ENCODE measurements around the gene JAM3.

JAM3 gene

DNA sequence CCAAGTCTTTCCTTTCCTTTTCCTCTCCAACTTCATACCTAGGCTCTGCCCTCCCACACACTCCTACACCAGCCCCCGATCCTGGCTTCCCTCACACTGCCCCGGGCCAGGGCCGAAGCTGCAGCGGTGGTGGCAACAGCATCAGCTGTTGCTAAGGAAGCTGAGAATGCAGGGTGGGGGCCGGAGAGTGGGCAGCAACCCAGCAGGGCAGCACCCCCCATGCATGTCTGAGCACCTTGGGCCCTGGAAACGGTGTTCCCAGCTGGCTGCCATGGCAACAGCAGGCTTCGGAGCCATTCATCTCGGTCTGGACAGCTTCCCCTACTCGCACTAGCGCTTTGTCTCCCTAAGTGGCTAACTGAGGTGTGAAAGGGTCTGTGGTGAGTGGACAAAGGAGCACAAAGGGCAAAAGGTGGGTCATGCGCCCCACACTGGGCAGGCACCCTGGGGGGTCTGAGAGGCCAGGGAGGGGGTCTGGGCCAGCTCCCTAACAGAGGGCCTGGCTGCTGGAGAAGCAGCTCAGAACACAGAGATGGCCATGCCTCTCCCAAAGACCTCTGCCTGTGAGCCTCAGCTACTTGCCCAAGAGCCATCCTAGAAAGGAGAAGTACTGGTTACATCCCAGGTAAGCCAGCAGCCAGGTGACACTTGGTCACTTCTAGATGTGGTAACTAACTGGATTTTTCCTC lies 42.1 kb upstream of the JAM3 start:
- TF ChIP-seq YY1 (IDR thresholded peaks at IDR 0.05; ENCODE audit: insufficient read depth, insufficient read length) (no peak), SUZ12 (IDR thresholded peaks at IDR 0.05; ENCODE audit: extremely low read depth, insufficient read depth, insufficient read length) (no peak), ZNF274 (IDR thresholded peaks at IDR 0.05; ENCODE audit: low read depth, low read length) (no peak)
- Histone ChIP-seq H3K4me1 (ENCODE audit: insufficient read depth, insufficient read length) (peaks cover 8% of the 10 kb centered on the region), H3K27me3 (ENCODE audit: insufficient read depth, insufficient read length) (peaks cover 58% of the 10 kb centered on the region), H3K9ac (ENCODE audit: insufficient read length, low read depth) (no peak overlapping the region), H3K9me3 (ENCODE audit: insufficient read depth, low read length) (no peaks in the 10 kb centered on the region), H3K36me3 (ENCODE audit: insufficient read depth, insufficient read length, low read length) (no peaks in the 10 kb centered on the region), H3K4me3 (ENCODE audit: insufficient read length, low read depth) (no peak overlapping the region)
- DNase-seq (ENCODE audit: low read depth, low spot score), result peak; percentile 42

DNA sequence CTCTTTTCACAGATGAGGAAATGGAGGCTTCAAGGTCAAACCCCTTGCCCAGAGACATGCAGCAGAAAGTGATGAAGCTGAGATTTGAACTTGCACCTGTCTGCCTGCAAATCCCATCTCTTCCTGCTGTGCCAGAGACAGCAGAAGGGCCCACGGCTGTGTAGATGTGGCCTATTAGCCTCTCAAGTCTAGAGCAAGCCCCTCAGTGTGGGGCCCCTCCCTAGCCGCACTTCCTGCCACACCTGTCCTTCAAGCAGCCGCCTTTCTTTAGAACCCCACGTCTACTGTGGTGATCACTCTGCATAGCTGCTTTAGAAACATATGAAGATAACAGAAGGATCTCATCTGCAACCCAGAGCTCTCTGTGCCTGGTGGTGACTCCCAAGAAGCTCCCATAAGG lies 41.2 kb upstream of the JAM3 start:
- H3K4me1 ChIP-seq (ENCODE audit: insufficient read depth, insufficient read length), result peaks cover 10% of the 10 kb centered on the region

DNA sequence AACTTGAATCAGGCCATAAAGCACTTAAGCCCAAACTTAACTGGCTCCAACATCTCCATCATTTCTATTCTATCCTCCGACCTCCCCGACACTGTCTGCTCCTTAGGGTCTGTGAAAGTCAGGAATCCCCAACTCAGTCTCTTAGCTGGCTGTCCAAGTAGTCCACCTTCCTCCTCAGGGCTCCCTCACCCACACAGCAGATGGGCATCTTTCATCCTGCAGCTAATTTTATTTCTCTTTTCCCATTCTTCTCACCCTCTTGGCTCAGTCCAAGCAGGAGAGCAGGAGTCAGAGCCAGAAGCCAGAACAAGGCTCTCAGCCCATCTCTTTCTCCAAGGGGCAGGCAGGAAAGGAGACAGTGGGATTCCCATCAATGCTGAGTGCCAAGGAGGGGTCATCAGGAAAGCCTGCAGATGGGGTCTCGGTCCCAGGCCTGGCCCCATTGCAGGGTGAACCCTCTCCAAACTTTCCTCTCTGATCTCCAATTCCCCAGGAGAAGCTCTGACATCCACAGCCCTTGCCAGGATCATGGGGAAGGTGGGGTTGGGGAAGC lies 40.4 kb upstream of the JAM3 start:
- no peak overlapping the region for H3K9ac ChIP-seq (ENCODE audit: insufficient read length, low read depth)
- H3K27me3 ChIP-seq (ENCODE audit: insufficient read depth, insufficient read length), result peaks cover 58% of the 10 kb centered on the region
- H3K4me1 ChIP-seq (ENCODE audit: insufficient read depth, insufficient read length), result peaks cover 18% of the 10 kb centered on the region
- DNase-seq (ENCODE audit: low read depth, low spot score), result no peak
- no peak overlapping the region for H3K4me3 ChIP-seq (ENCODE audit: insufficient read length, low read depth)
- TF ChIP-seq ZNF274 (IDR thresholded peaks at IDR 0.05; ENCODE audit: low read depth, low read length), result no peak
- no peak for TF ChIP-seq SUZ12 (IDR thresholded peaks at IDR 0.05; ENCODE audit: extremely low read depth, insufficient read depth, insufficient read length)
- TF ChIP-seq YY1 (IDR thresholded peaks at IDR 0.05; ENCODE audit: insufficient read depth, insufficient read length), result no peak
- no peaks in the 10 kb centered on the region for H3K9me3 ChIP-seq (ENCODE audit: insufficient read depth, low read length)
- no peaks in the 10 kb centered on the region for H3K36me3 ChIP-seq (ENCODE audit: insufficient read depth, insufficient read length, low read length)

More for the DNA sequence above, 41.2 kb upstream of the JAM3 start:
- no peak for DNase-seq (ENCODE audit: low read depth, low spot score)
- Histone ChIP-seq H3K9ac (ENCODE audit: insufficient read length, low read depth) (no peak overlapping the region), H3K9me3 (ENCODE audit: insufficient read depth, low read length) (no peaks in the 10 kb centered on the region), H3K36me3 (ENCODE audit: insufficient read depth, insufficient read length, low read length) (no peaks in the 10 kb centered on the region), H3K4me3 (ENCODE audit: insufficient read length, low read depth) (no peak overlapping the region), H3K27me3 (ENCODE audit: insufficient read depth, insufficient read length) (peaks cover 58% of the 10 kb centered on the region)
- TF ChIP-seq YY1 (IDR thresholded peaks at IDR 0.05; ENCODE audit: insufficient read depth, insufficient read length), result no peak
- no peak for TF ChIP-seq ZNF274 (IDR thresholded peaks at IDR 0.05; ENCODE audit: low read depth, low read length)
- TF ChIP-seq SUZ12 (IDR thresholded peaks at IDR 0.05; ENCODE audit: extremely low read depth, insufficient read depth, insufficient read length), result no peak

DNA sequence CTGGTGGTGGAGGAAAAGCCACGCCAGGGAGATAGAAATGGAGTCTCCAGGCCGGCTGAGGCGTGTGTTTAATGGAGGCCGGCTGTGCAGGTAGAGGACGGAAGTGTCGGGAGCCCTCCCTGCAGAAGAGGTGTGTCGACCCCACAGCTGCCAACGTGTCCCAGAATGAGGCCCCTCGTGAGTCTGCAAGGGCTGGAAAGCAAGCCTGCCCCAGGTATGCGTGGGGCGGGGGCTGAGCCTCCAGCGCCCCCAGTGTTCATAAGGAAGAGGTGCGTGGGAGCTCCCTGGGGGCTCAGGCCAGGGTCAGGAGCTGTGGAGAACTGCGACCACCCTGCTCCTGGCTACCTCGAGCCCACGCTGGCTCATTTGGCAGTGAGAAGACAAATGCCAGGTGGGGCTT lies 38.0 kb upstream of the JAM3 start:
- no peak for DNase-seq (ENCODE audit: low read depth, low spot score)
- H3K4me1 ChIP-seq (ENCODE audit: insufficient read depth, insufficient read length), result peaks cover 21% of the 10 kb centered on the region
- no peak overlapping the region for H3K4me3 ChIP-seq (ENCODE audit: insufficient read length, low read depth)
- H3K9me3 ChIP-seq (ENCODE audit: insufficient read depth, low read length), result no peaks in the 10 kb centered on the region
- peaks cover 40% of the 10 kb centered on the region for H3K27me3 ChIP-seq (ENCODE audit: insufficient read depth, insufficient read length)
- no peak for TF ChIP-seq YY1 (IDR thresholded peaks at IDR 0.05; ENCODE audit: insufficient read depth, insufficient read length)
- TF ChIP-seq SUZ12 (IDR thresholded peaks at IDR 0.05; ENCODE audit: extremely low read depth, insufficient read depth, insufficient read length), result no peak
- TF ChIP-seq ZNF274 (IDR thresholded peaks at IDR 0.05; ENCODE audit: low read depth, low read length), result no peak
- H3K9ac ChIP-seq (ENCODE audit: insufficient read length, low read depth), result no peak overlapping the region
- no peaks in the 10 kb centered on the region for H3K36me3 ChIP-seq (ENCODE audit: insufficient read depth, insufficient read length, low read length)

DNA sequence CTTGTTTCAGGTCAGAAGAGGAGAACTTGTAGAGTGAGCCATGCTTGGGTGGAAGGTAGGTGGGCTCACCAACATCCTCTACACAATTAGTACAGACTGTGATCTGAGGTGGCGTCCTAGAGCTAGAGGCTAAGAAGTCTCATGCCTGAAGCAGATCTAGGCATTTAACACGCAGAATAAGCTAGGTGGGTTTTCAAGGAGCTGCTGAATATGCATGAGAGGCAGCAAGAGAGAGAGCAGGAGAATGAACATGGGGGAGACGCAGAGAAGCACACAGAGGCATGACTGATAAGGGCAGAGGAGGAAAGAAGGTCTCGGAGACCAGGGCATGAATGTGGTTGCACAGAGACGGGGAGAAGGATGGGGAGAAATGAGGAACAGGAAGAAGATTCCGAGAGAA lies 36.8 kb upstream of the JAM3 start:
- Histone ChIP-seq H3K27me3 (ENCODE audit: insufficient read depth, insufficient read length) (peaks cover 33% of the 10 kb centered on the region), H3K9ac (ENCODE audit: insufficient read length, low read depth) (no peak overlapping the region), H3K4me3 (ENCODE audit: insufficient read length, low read depth) (no peak overlapping the region), H3K4me1 (ENCODE audit: insufficient read depth, insufficient read length) (peaks cover 18% of the 10 kb centered on the region), H3K9me3 (ENCODE audit: insufficient read depth, low read length) (no peaks in the 10 kb centered on the region), H3K36me3 (ENCODE audit: insufficient read depth, insufficient read length, low read length) (no peaks in the 10 kb centered on the region)
- TF ChIP-seq YY1 (IDR thresholded peaks at IDR 0.05; ENCODE audit: insufficient read depth, insufficient read length), result no peak
- TF ChIP-seq SUZ12 (IDR thresholded peaks at IDR 0.05; ENCODE audit: extremely low read depth, insufficient read depth, insufficient read length), result no peak
- TF ChIP-seq ZNF274 (IDR thresholded peaks at IDR 0.05; ENCODE audit: low read depth, low read length), result no peak
- DNase-seq (ENCODE audit: low read depth, low spot score), result no peak

DNA sequence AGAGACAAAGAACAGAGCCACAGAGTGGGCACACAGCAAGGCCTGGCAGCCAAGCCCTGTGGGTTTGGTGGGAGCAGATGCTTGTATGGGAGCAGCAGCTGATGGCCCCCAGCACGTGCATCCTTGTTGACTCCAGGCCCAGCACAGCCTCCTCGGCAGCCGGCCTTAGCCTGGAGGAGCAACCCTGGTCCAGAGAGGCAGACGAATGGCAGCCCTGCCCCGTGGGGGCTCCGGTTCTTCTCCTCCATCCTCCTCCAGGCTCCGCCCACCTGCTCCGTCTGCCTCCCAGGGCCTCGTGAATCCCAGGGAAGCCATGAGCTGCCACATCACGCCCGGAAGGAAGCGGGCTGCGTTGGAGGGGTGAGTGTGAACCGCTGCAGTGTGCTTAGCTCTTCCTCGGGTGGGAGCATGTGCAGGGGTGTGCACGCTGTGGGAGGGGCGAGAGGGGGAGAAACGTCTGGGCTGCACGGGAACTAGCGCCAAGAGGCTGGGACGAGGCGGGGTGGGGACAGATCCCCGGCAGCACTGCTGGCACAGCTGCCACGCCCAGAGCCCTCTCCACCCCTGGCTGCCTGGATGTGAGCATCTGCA lies 36.3 kb upstream of the JAM3 start:
- Histone ChIP-seq H3K27me3 (ENCODE audit: insufficient read depth, insufficient read length) (peaks cover 28% of the 10 kb centered on the region), H3K36me3 (ENCODE audit: insufficient read depth, insufficient read length, low read length) (no peaks in the 10 kb centered on the region), H3K4me1 (ENCODE audit: insufficient read depth, insufficient read length) (peaks cover 18% of the 10 kb centered on the region), H3K9me3 (ENCODE audit: insufficient read depth, low read length) (no peaks in the 10 kb centered on the region), H3K9ac (ENCODE audit: insufficient read length, low read depth) (no peak overlapping the region), H3K4me3 (ENCODE audit: insufficient read length, low read depth) (no peak overlapping the region)
- no peak for DNase-seq (ENCODE audit: low read depth, low spot score)
- TF ChIP-seq ZNF274 (IDR thresholded peaks at IDR 0.05; ENCODE audit: low read depth, low read length), result no peak
- TF ChIP-seq YY1 (IDR thresholded peaks at IDR 0.05; ENCODE audit: insufficient read depth, insufficient read length), result no peak
- TF ChIP-seq SUZ12 (IDR thresholded peaks at IDR 0.05; ENCODE audit: extremely low read depth, insufficient read depth, insufficient read length), result no peak

DNA sequence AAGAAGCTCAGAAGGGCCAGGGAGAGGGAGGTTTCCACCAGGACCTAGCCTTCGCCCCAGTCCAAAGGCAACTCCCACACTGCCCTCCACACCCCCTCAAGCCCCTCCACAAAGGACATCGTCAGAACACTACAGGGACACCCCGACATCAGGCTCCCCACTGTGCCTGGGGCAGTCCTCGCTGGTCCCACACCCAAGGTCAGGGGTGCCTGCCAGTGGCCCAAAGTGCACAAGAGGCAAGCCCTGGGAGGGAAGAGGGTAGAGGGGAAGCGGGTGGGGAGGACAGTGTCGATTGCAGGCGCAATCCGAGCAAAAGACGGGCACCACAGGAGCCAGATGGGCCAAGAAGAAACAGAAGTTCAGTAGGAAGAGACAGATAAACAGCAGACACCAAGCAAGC lies 35.6 kb upstream of the JAM3 start:
- no peak for DNase-seq (ENCODE audit: low read depth, low spot score)
- no peak for TF ChIP-seq YY1 (IDR thresholded peaks at IDR 0.05; ENCODE audit: insufficient read depth, insufficient read length)
- no peak for TF ChIP-seq ZNF274 (IDR thresholded peaks at IDR 0.05; ENCODE audit: low read depth, low read length)
- TF ChIP-seq SUZ12 (IDR thresholded peaks at IDR 0.05; ENCODE audit: extremely low read depth, insufficient read depth, insufficient read length), result no peak
- peaks cover 21% of the 10 kb centered on the region for H3K4me1 ChIP-seq (ENCODE audit: insufficient read depth, insufficient read length)
- H3K4me3 ChIP-seq (ENCODE audit: insufficient read length, low read depth), result no peak overlapping the region
- peaks cover 21% of the 10 kb centered on the region for H3K27me3 ChIP-seq (ENCODE audit: insufficient read depth, insufficient read length)
- peak overlapping the region; percentile 71 for H3K9ac ChIP-seq (ENCODE audit: insufficient read length, low read depth)
- H3K9me3 ChIP-seq (ENCODE audit: insufficient read depth, low read length), result no peaks in the 10 kb centered on the region
- no peaks in the 10 kb centered on the region for H3K36me3 ChIP-seq (ENCODE audit: insufficient read depth, insufficient read length, low read length)
